Measurements from ENCODE around the gene NCOA1.

Gene NCOA1

GRCh38 chr2:24541621-24542020 lies 50.6 kb downstream of the NCOA1 start:
- Histone ChIP-seq H3K4me2 (ENCODE audit: low read length) (no peak overlapping the region), H3K79me2 (ENCODE audit: insufficient read depth, low read length) (0 out of 2 replicates have a peak, but pooled peaks cover 4% of the 10 kb centered on the region), H3K9ac (ENCODE audit: low read length) (no peak overlapping the region), H3K9me2 (ENCODE audit: low read depth, low read length) (no peaks in the 10 kb centered on the region), H3K27me3 (ENCODE audit: insufficient read depth, low read length) (no peaks in the 10 kb centered on the region), H3K9me3 (ENCODE audit: low read length) (peaks cover 12% of the 10 kb centered on the region), H2AFZ (ENCODE audit: low read length) (no peak overlapping the region), H3K27ac (ENCODE audit: low read depth, low read length, poor library complexity, severe bottlenecking) (no peak overlapping the region), H3K36me3 (ENCODE audit: insufficient read depth, low read length) (no peaks in the 10 kb centered on the region), H4K20me1 (ENCODE audit: insufficient read depth, low read length) (no peaks in the 10 kb centered on the region), H3K4me1 (ENCODE audit: insufficient read depth, low read length, severe bottlenecking) (peaks cover 6% of the 10 kb centered on the region), H3F3A (ENCODE audit: insufficient read depth, low read length) (no peaks in the 10 kb centered on the region; the same call in 1 of the 2 replicates), H3K4me3 (ENCODE audit: low read depth, low read length, poor library complexity, severe bottlenecking) (no peak overlapping the region)
- TF ChIP-seq, protein P1, sequence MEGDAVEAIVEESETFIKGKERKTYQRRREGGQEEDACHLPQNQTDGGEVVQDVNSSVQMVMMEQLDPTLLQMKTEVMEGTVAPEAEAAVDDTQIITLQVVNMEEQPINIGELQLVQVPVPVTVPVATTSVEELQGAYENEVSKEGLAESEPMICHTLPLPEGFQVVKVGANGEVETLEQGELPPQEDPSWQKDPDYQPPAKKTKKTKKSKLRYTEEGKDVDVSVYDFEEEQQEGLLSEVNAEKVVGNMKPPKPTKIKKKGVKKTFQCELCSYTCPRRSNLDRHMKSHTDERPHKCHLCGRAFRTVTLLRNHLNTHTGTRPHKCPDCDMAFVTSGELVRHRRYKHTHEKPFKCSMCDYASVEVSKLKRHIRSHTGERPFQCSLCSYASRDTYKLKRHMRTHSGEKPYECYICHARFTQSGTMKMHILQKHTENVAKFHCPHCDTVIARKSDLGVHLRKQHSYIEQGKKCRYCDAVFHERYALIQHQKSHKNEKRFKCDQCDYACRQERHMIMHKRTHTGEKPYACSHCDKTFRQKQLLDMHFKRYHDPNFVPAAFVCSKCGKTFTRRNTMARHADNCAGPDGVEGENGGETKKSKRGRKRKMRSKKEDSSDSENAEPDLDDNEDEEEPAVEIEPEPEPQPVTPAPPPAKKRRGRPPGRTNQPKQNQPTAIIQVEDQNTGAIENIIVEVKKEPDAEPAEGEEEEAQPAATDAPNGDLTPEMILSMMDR (IDR thresholded peaks at IDR 0.05; ENCODE audit: low read length): no peak
- TF ChIP-seq EZH2 (IDR thresholded peaks at IDR 0.05; ENCODE audit: borderline replicate concordance, low read length): no peak

- Histone ChIP-seq H3K9me2 (ENCODE audit: low read depth, low read length) (no peaks in the 10 kb centered on the region), H3K27ac (ENCODE audit: low read depth, low read length, poor library complexity, severe bottlenecking) (no peak overlapping the region), H2AFZ (ENCODE audit: low read length) (no peak overlapping the region), H3K4me1 (ENCODE audit: insufficient read depth, low read length, severe bottlenecking) (peaks cover 6% of the 10 kb centered on the region), H3K9me3 (ENCODE audit: low read length) (peaks cover 12% of the 10 kb centered on the region), H3K4me2 (ENCODE audit: low read length) (no peak overlapping the region), H3K4me3 (ENCODE audit: low read depth, low read length, poor library complexity, severe bottlenecking) (no peak overlapping the region), H3K9ac (ENCODE audit: low read length) (no peak overlapping the region), H3K27me3 (ENCODE audit: insufficient read depth, low read length) (no peaks in the 10 kb centered on the region), H3K36me3 (ENCODE audit: insufficient read depth, low read length) (no peaks in the 10 kb centered on the region), H3K79me2 (ENCODE audit: insufficient read depth, low read length) (0 out of 2 replicates have a peak, but pooled peaks cover 4% of the 10 kb centered on the region), H4K20me1 (ENCODE audit: insufficient read depth, low read length) (no peaks in the 10 kb centered on the region), H3F3A (ENCODE audit: insufficient read depth, low read length) (no peaks in the 10 kb centered on the region; the same call in 1 of the 2 replicates)
- no peak for TF ChIP-seq EZH2 (IDR thresholded peaks at IDR 0.05; ENCODE audit: borderline replicate concordance, low read length)
- TF ChIP-seq, protein P1 (IDR thresholded peaks at IDR 0.05; ENCODE audit: low read length): no peak
Observed at GRCh38 chr2:24542269-24542872, 51.3 kb downstream of the NCOA1 start.

- no peak overlapping the region for H3K4me3 ChIP-seq (ENCODE audit: low read depth, low read length, poor library complexity, severe bottlenecking)
- H3K4me1 ChIP-seq (ENCODE audit: insufficient read depth, low read length, severe bottlenecking): peaks cover 6% of the 10 kb centered on the region
- no peaks in the 10 kb centered on the region for H3K36me3 ChIP-seq (ENCODE audit: insufficient read depth, low read length)
- no peak overlapping the region for H3K4me2 ChIP-seq (ENCODE audit: low read length)
- no peaks in the 10 kb centered on the region for H4K20me1 ChIP-seq (ENCODE audit: insufficient read depth, low read length)
- TF ChIP-seq, protein P1 (IDR thresholded peaks at IDR 0.05; ENCODE audit: low read length): peak; percentile 65
- no peak for TF ChIP-seq EZH2 (IDR thresholded peaks at IDR 0.05; ENCODE audit: borderline replicate concordance, low read length)
- no peak overlapping the region for H3K27ac ChIP-seq (ENCODE audit: low read depth, low read length, poor library complexity, severe bottlenecking)
- H3K79me2 ChIP-seq (ENCODE audit: insufficient read depth, low read length): no peaks in the 10 kb centered on the region
- no peaks in the 10 kb centered on the region for H3F3A ChIP-seq (ENCODE audit: insufficient read depth, low read length)
- H3K9me2 ChIP-seq (ENCODE audit: low read depth, low read length): no peaks in the 10 kb centered on the region
- H2AFZ ChIP-seq (ENCODE audit: low read length): no peak overlapping the region
- no peaks in the 10 kb centered on the region for H3K27me3 ChIP-seq (ENCODE audit: insufficient read depth, low read length)
- no peak overlapping the region for H3K9ac ChIP-seq (ENCODE audit: low read length)
- peaks cover 6% of the 10 kb centered on the region; the same call in 1 of the 2 replicates for H3K9me3 ChIP-seq (ENCODE audit: low read length)
Observed at GRCh38 chr2:24543252-24543651, 52.2 kb downstream of the NCOA1 start.
